H1 (cell line): ENCODE measurements around the gene DYNC2I2. TPM values are rescaled to one million over a fixed set of nuclear protein-coding genes. Genes with fewer than 3 reads are reported as not detected.
A peak's percentile ranks its signal among the peaks of the same experiment; 100 is the strongest.

Experiments
- CTCF ChIA-PET: fragments of 300-600 bp; sonication (Branson Sonifier 250); formaldehyde crosslinking; loops from one replicate; lab custom pipeline; 2021; ENCODE audit not compliant: partially characterized antibody; lab: Charles Lee
- POLR2A ChIA-PET: fragments of 300-600 bp; sonication (Branson Sonifier 250); formaldehyde crosslinking; loops from one replicate; lab custom pipeline; 2021; ENCODE audit warnings: inconsistent platforms; ENCODE audit not compliant: partially characterized antibody; lab: Charles Lee
- DNase-seq, 2 experiments: peaks; one replicate each; pipeline versions ENCODE4 v3.0.0 to v3.0.0-alpha.2; 2010 to 2022; ENCODE audit warnings: low spot score in 2 of 2, low read depth in 1 of 2, mixed read lengths in 1 of 2
- FAIRE-seq: peaks from 2 replicates; lab custom pipeline; 2011; peaks lifted over from hg19 to GRCh38; lab: Jason Lieb, UNC
- H2AFZ ChIP-seq: 2 replicates; pipeline ENCODE4 v1.8.1; 2012; ENCODE audit warnings: low read length, inconsistent platforms
- H2AK5ac ChIP-seq: 2 replicates; pipeline ENCODE4 v1.6.1; 2013; ENCODE audit warnings: low read depth, low read length
- H2BK120ac ChIP-seq: replicated peaks from 2 replicates; pipeline ENCODE3; 2013; ENCODE audit warnings: low read depth, low read length, inconsistent platforms
- H2BK12ac ChIP-seq: 2 replicates; pipeline ENCODE4 v1.6.1; 2013; ENCODE audit warnings: low read depth, low read length
- H2BK15ac ChIP-seq: 2 replicates; pipeline ENCODE4 v1.6.1; 2013; ENCODE audit warnings: low read length
- H2BK20ac ChIP-seq: 2 replicates; pipeline ENCODE4 v1.6.1; 2013; ENCODE audit warnings: low read length
- H2BK5ac ChIP-seq: 2 replicates; pipeline ENCODE4 v1.6.1; 2013; ENCODE audit warnings: low read depth, low read length
- H3K14ac ChIP-seq: 2 replicates; pipeline ENCODE4 v1.6.1; 2013; ENCODE audit warnings: inconsistent platforms; ENCODE audit not compliant: insufficient read length
- H3K18ac ChIP-seq: 2 replicates; pipeline ENCODE4 v1.6.1; 2013; ENCODE audit warnings: low read length; ENCODE audit errors: extremely low read depth
- H3K23ac ChIP-seq: 2 replicates; pipeline ENCODE4 v1.6.1; 2013; ENCODE audit warnings: inconsistent platforms; ENCODE audit not compliant: insufficient read length
- H3K23me2 ChIP-seq: 2 replicates; pipeline ENCODE4 v1.6.1; 2013; ENCODE audit warnings: low read depth, low read length
- H3K27ac ChIP-seq: 2 replicates; pipeline ENCODE4 v1.6.1; 2011; ENCODE audit warnings: low read depth, low read length, inconsistent platforms
- H3K27me3 ChIP-seq, 4 experiments: replicated peaks in 1 of 4; 1 replicate in 1 of 4; 2 replicates in 3 of 4; pipeline versions ENCODE4 v1.6.1 to v1.8.1; 2011 to 2013; ENCODE audit warnings: low read length in 3 of 4, mild to moderate bottlenecking in 3 of 4, inconsistent platforms in 2 of 4, mixed read lengths in 2 of 4, moderate library complexity in 1 of 4; ENCODE audit not compliant: control insufficient read depth in 3 of 4, insufficient read depth in 3 of 4; ENCODE audit errors: extremely low read depth in 1 of 4
- H3K36me3 ChIP-seq, 4 experiments: 2 replicates each; pipeline versions ENCODE4 v1.6.1 to v1.8.1; 2011 to 2013; ENCODE audit warnings: mild to moderate bottlenecking in 4 of 4, low read length in 3 of 4, moderate library complexity in 2 of 4, control low read depth in 1 of 4, inconsistent platforms in 1 of 4; ENCODE audit not compliant: insufficient read depth in 4 of 4, control insufficient read depth in 2 of 4
- H3K4ac ChIP-seq: replicated peaks from 2 replicates; pipeline ENCODE3; 2013; ENCODE audit warnings: low read length, low read depth, mixed read lengths, inconsistent platforms; ENCODE audit not compliant: insufficient read length
- H3K4me1 ChIP-seq, 4 experiments: replicated peaks in 1 of 4; 1 replicate in 1 of 4; 2 replicates in 3 of 4; pipeline versions ENCODE4 v1.6.1 to v1.8.1; 2011 to 2013; ENCODE audit warnings: low read length in 3 of 4, inconsistent platforms in 2 of 4, mixed read lengths in 1 of 4; ENCODE audit not compliant: insufficient read depth in 4 of 4, control insufficient read depth in 3 of 4
- H3K4me2 ChIP-seq, 2 experiments: 2 replicates each; pipeline versions ENCODE4 v1.6.1 to v1.8.1; 2011 to 2013; ENCODE audit warnings: low read depth in 2 of 2, low read length in 2 of 2, control low read depth in 1 of 2, inconsistent platforms in 1 of 2, mild to moderate bottlenecking in 1 of 2; ENCODE audit not compliant: insufficient read depth in 1 of 2
- H3K4me3 ChIP-seq, 4 experiments: fragments of 200-600, 300-600 bp in 1 of 4; sonication (generic), shearing (Covaris generic), sonication (Bioruptor Twin) in 1 of 4; 2 replicates each; pipeline versions ENCODE4 v1.5.1 to v1.8.1; 2011 to 2016; ENCODE audit warnings: low read length in 4 of 4, low read depth in 3 of 4, control low read depth in 2 of 4, inconsistent platforms in 2 of 4, mild to moderate bottlenecking in 2 of 4, mixed read lengths in 1 of 4, moderate library complexity in 1 of 4; ENCODE audit not compliant: insufficient read depth in 2 of 4; ENCODE audit errors: extremely low read depth in 1 of 4
- H3K56ac ChIP-seq: replicated peaks from 2 replicates; pipeline ENCODE3; 2013; ENCODE audit warnings: low read depth, mild to moderate bottlenecking, mixed read lengths, low read length, inconsistent platforms; ENCODE audit not compliant: insufficient read length
- H3K79me1 ChIP-seq: 2 replicates; pipeline ENCODE4 v1.6.1; 2013; ENCODE audit warnings: low read depth, low read length, control low read depth
- H3K79me2 ChIP-seq, 2 experiments: 2 replicates each; pipeline versions ENCODE4 v1.6.1 to v1.8.1; 2012 to 2013; ENCODE audit warnings: low read length in 2 of 2, mild to moderate bottlenecking in 2 of 2, inconsistent platforms in 1 of 2; ENCODE audit not compliant: insufficient read depth in 2 of 2, control insufficient read depth in 1 of 2
- H3K9ac ChIP-seq, 4 experiments: replicated peaks in 1 of 4; 1 replicate in 1 of 4; 2 replicates in 3 of 4; pipeline versions ENCODE4 v1.6.1 to v1.8.1; 2011 to 2013; ENCODE audit warnings: low read depth in 3 of 4, low read length in 3 of 4, control low read depth in 2 of 4, mild to moderate bottlenecking in 2 of 4, moderate library complexity in 2 of 4, inconsistent platforms in 1 of 4; ENCODE audit errors: extremely low read depth in 1 of 4
- H3K9me3 ChIP-seq, 2 experiments: 2 replicates each; pipeline versions ENCODE4 v1.6.1 to v1.8.1; 2012 to 2013; ENCODE audit warnings: mild to moderate bottlenecking in 2 of 2, moderate library complexity in 2 of 2, control low read depth in 1 of 2, inconsistent platforms in 1 of 2, low read depth in 1 of 2, low read length in 1 of 2, mixed read lengths in 1 of 2; ENCODE audit not compliant: insufficient read depth in 2 of 2
- H4K20me1 ChIP-seq, 2 experiments: replicated peaks in 1 of 2; 2 replicates each; pipeline versions ENCODE3 to v1.8.1; 2011 to 2013; ENCODE audit warnings: inconsistent platforms in 2 of 2, low read length in 2 of 2, mild to moderate bottlenecking in 1 of 2; ENCODE audit not compliant: insufficient read depth in 2 of 2, control insufficient read depth in 1 of 2
- H4K5ac ChIP-seq: 2 replicates; pipeline ENCODE4 v1.6.1; 2013; ENCODE audit warnings: low read length, low read depth, mixed read lengths, inconsistent platforms; ENCODE audit not compliant: insufficient read length
- H4K8ac ChIP-seq: 2 replicates; pipeline ENCODE4 v1.8.0; 2013; ENCODE audit warnings: mild to moderate bottlenecking, moderate library complexity, low read length, inconsistent platforms; ENCODE audit not compliant: insufficient read depth; ENCODE audit errors: extremely low read depth
- H4K91ac ChIP-seq: replicated peaks from 2 replicates; pipeline ENCODE3; 2013; ENCODE audit warnings: low read length, mixed read lengths, inconsistent platforms; ENCODE audit not compliant: insufficient read length
- ASH2L ChIP-seq: fragments of 200-600, 300-600 bp; sonication (generic); IDR thresholded peaks from one replicate; pipeline ENCODE4 v1.7.1; 2017; ENCODE audit warnings: low read length
- CREB1 ChIP-seq: IDR thresholded peaks from 2 replicates; pipeline ENCODE4 v1.6.1; 2012; ENCODE audit warnings: inconsistent platforms
- PHF8 ChIP-seq: fragments of 200-600 bp; sonication (generic); conservative IDR thresholded peaks from 2 replicates; pipeline ENCODE4 v1.7.1; 2012; ENCODE audit warnings: low read depth, mild to moderate bottlenecking, inconsistent platforms, low read length, moderate library complexity
- POLR2A ChIP-seq, 2 experiments: IDR thresholded peaks; 1 replicate in 1 of 2; 2 replicates in 1 of 2; pipeline ENCODE4 v1.6.1; 2011; ENCODE audit warnings: low read depth in 2 of 2, low read length in 2 of 2, mild to moderate bottlenecking in 2 of 2; ENCODE audit errors: control extremely low read depth in 1 of 2
- RAD21 ChIP-seq, 2 experiments: IDR thresholded peaks in 1 of 2; conservative IDR thresholded peaks in 1 of 2; 2 replicates each; pipeline ENCODE4 v1.6.1; 2011; ENCODE audit warnings: low read depth in 2 of 2, low read length in 2 of 2, improper control_type of control experiment in 1 of 2, inconsistent platforms in 1 of 2, mild to moderate bottlenecking in 1 of 2, moderate library complexity in 1 of 2
- RFX5 ChIP-seq: IDR thresholded peaks from 2 replicates; pipeline ENCODE4 v1.6.1; 2011; ENCODE audit warnings: low read depth, low read length, improper control_type of control experiment, borderline replicate concordance
- RNF2 ChIP-seq: fragments of 200-900, 300-1000 bp; sonication (generic); IDR thresholded peaks from 2 replicates; pipeline ENCODE4 v1.7.1; 2016; ENCODE audit warnings: borderline replicate concordance, low read depth, mild to moderate bottlenecking, antibody characterized with exemption, low read length; ENCODE audit not compliant: poor library complexity, severe bottlenecking; ENCODE audit errors: missing control alignments
- SP2 ChIP-seq: IDR thresholded peaks from 2 replicates; pipeline ENCODE4 v1.6.1; 2012; ENCODE audit warnings: mild to moderate bottlenecking, low read length, inconsistent platforms
- SRF ChIP-seq: IDR thresholded peaks from 2 replicates; pipeline ENCODE4 v1.6.1; 2011; ENCODE audit warnings: mild to moderate bottlenecking, low read depth, low read length, moderate library complexity
- USF2 ChIP-seq: IDR thresholded peaks from 2 replicates; pipeline ENCODE4 v1.6.1; 2011; ENCODE audit warnings: low read length, improper control_type of control experiment
- WGBS, 2 experiments: shearing (Covaris generic) in 1 of 2; methylation state at CpG; one replicate each; pipeline versions ENCODE4 v1.1.6 to v1.1.7; 2013 to 2015; ENCODE audit warnings: low lambda C conversion rate in 2 of 2, mixed read lengths in 2 of 2, inconsistent platforms in 1 of 2, low coverage in 1 of 2, missing lambda C conversion rate in 1 of 2; ENCODE audit not compliant: insufficient replicate concordance in 2 of 2, insufficient coverage in 1 of 2, insufficient read length in 1 of 2; ENCODE audit errors: extremely low coverage in 1 of 2, missing lambda C conversion rate in 1 of 2; 5-methylcytosine and 5-hydroxymethylcytosine counted together
- polyA plus RNA-seq, 7 experiments: library from polyadenylated mRNA; depleted of rRNA in 3 of 7; stranded (reverse) in 5 of 7; unstranded in 2 of 7; fragments of >200 nt in 5 of 7; fragments of 200-250 nt in 2 of 7; gene quantifications; 1 replicate in 5 of 7; 2 replicates in 1 of 7; 4 replicates in 1 of 7; pipeline versions ENCODE4 v1.2.1 to v1.2.3, GENCODE V29; 2011 to 2013; ENCODE audit warnings: missing spikeins in 2 of 7, mixed read lengths in 2 of 7
- total RNA-seq: library from RNA; stranded (reverse); fragmentation: NEBNext Ultra II Directional; extraction: Animal tissue kit (Norgen Biotek cat#: 25700); gene quantifications from 2 replicates; pipeline ENCODE4 v1.2.1, GENCODE V29; 2021
- TF ChIP-seq, protein P1 (sequence below): IDR thresholded peaks from 2 replicates; pipeline ENCODE4 v1.6.1; 2011; ENCODE audit warnings: low read depth, mild to moderate bottlenecking, low read length; ENCODE audit not compliant: insufficient read depth

Gene DYNC2I2
- total and polyA plus RNA-seq, 2 of the 8 experiments (the other 6 are each of a cell fraction or from before 2014, with no cell fraction given) = 58.0 to 78.5 TPM

- no peak overlapping the region; the same call in 1 of the 2 replicates for H2BK12ac ChIP-seq
- peaks cover 25 to 49% of the 10 kb centered on the region in 2 experiments for H3K79me2 ChIP-seq
- FAIRE-seq (no peak), DNase-seq (no peak)
- peak overlapping the region; percentile 91 for H4K5ac ChIP-seq
- peak overlapping the region; percentile 91 to 99 (median 97) for H3K4me3 ChIP-seq
- H3K27ac ChIP-seq = peak overlapping the region; percentile 93
- H2BK20ac ChIP-seq = peak overlapping the region; percentile 2; the same call in 1 of the 2 replicates
- H3K4me2 ChIP-seq = peak overlapping the region; percentile 95 to 100
- H2BK120ac ChIP-seq = peak overlapping the region; percentile 30
- 0% methylated on average over 3 of the region's 3 CpGs; no CpG with 5 or more reads in 1 of the 2 experiments for WGBS, 2 experiments
- no peaks in the 10 kb centered on the region; a peak in 1 of 4 replicates for H3K9me3 ChIP-seq
- H4K20me1 ChIP-seq = peaks cover 17 to 21% of the 10 kb centered on the region in 2 experiments
- H2BK5ac ChIP-seq = peak overlapping the region; percentile 95
- no peak overlapping the region for H3K23ac ChIP-seq
- H3K9ac ChIP-seq = peak overlapping the region; percentile 89 to 96 (median 92)
- H3K27me3 ChIP-seq = no peaks in the 10 kb centered on the region
- H3K14ac ChIP-seq = no peak overlapping the region
- peaks cover 19% of the 10 kb centered on the region for H3K23me2 ChIP-seq
- H4K8ac ChIP-seq = peak overlapping the region; percentile 63; the same call in 1 of the 2 replicates
- H4K91ac ChIP-seq = peak overlapping the region; percentile 85
- H3K56ac ChIP-seq = peak overlapping the region; percentile 85
- H2AFZ ChIP-seq = no peak overlapping the region
- peak overlapping the region; percentile 20 for H3K4ac ChIP-seq
- H3K79me1 ChIP-seq = peaks cover 8% of the 10 kb centered on the region; the same call in 1 of the 2 replicates
- H2AK5ac ChIP-seq = peak overlapping the region; percentile 47
- peaks cover 3 to 15% (median 8%) of the 10 kb centered on the region in 4 experiments; a peak in 6 of 7 replicates for H3K4me1 ChIP-seq
- peaks cover 0 to 20% (median 0%) of the 10 kb centered on the region in 4 experiments; a peak in 1 of 8 replicates for H3K36me3 ChIP-seq
- ChIA-PET CTCF (interaction anchor here (0.9 to 2.9 kb wide), 6 partner anchors 16 to 51 kb away, joined by 3 to 16 read pairs (median 5); no protein-coding TSS in a partner anchor), POLR2A (interaction anchor here (0.5 to 46.1 kb wide), 26 partner anchors 6 to 339 kb away, joined by 3 to 1197 read pairs (median 4); partner anchors contain the start of genes DYNC2I2, PHYHD1, PKN3 and SET)
- peak overlapping the region; percentile 98 for H3K18ac ChIP-seq
- 0 out of 2 replicates have a peak overlapping the region, but pooled peaks have one; percentile 12 for H2BK15ac ChIP-seq
- no peak for TF ChIP-seq SP2
- no peak for TF ChIP-seq USF2
- no peak for TF ChIP-seq RNF2
- no peak for TF ChIP-seq RAD21 (IDR thresholded peaks at IDR 0.05 in 1 of 2, conservative IDR thresholded peaks at IDR 0.05 in 1 of 2; ENCODE audit: low read depth in 2 of 2, low read length in 2 of 2)
- TF ChIP-seq SRF = no peak
- TF ChIP-seq RFX5 = no peak
- no peak for TF ChIP-seq ASH2L
- TF ChIP-seq, protein P1, sequence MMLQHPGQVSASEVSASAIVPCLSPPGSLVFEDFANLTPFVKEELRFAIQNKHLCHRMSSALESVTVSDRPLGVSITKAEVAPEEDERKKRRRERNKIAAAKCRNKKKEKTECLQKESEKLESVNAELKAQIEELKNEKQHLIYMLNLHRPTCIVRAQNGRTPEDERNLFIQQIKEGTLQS = no peak
- peak; percentile 43; the same call in 1 of the 2 replicates for TF ChIP-seq PHF8
- no peak for TF ChIP-seq CREB1
- peak; percentile 65 to 92 for TF ChIP-seq POLR2A (IDR thresholded peaks at IDR 0.05; ENCODE audit: control extremely low read depth in 1 of 2, low read depth in 2 of 2, low read length in 2 of 2)
Measured at GRCh38 chr9:128684065-128684324, 27.3 kb upstream of the DYNC2I2 start.
